Esophagus muscularis mucosa (tissue), 4 donors: ENCODE measurements around the gene GATA3. TPM values are rescaled to one million over a fixed set of nuclear protein-coding genes. Genes with fewer than 3 reads are reported as not detected.

Source experiments
- DNase-seq: peaks from one replicate; pipeline ENCODE4 v3.0.0-alpha.2; 2017; ENCODE audit errors: extremely low spot score
- H3K27ac ChIP-seq, 4 donors: fragments of 200-600 bp; sonication (generic); replicated peaks in 1 of 4; 1 replicate in 3 of 4; 2 replicates in 1 of 4; pipeline ENCODE4 v1.5.1; 2016 to 2019; ENCODE audit warnings: mild to moderate bottlenecking in 1 of 4
- H3K27me3 ChIP-seq, 4 donors: fragments of 200-600 bp; sonication (generic); one replicate each; pipeline versions ENCODE4 v1.5.1 to v1.6.0; 2016 to 2019
- H3K36me3 ChIP-seq, 4 donors: fragments of 200-600 bp; sonication (generic); one replicate each; pipeline ENCODE4 v1.5.1; 2016 to 2019
- H3K4me1 ChIP-seq, 4 donors: fragments of 200-600 bp; sonication (generic); one replicate each; pipeline ENCODE4 v1.5.1; 2016 to 2019
- H3K4me3 ChIP-seq, 4 donors: fragments of 200-600 bp; sonication (generic); 1 replicate in 2 of 4; 2 replicates in 2 of 4; pipeline ENCODE4 v1.5.1; 2016 to 2019; ENCODE audit warnings: mild to moderate bottlenecking in 4 of 4, moderate library complexity in 1 of 4
- H3K9me3 ChIP-seq, 4 donors: fragments of 200-600 bp; sonication (generic); 1 replicate in 3 of 4; 2 replicates in 1 of 4; pipeline ENCODE4 v1.5.1; 2016 to 2019
- EP300 ChIP-seq: sonication (generic); formaldehyde crosslinking; IDR thresholded peaks from one replicate; pipeline ENCODE4 v1.6.1; 2017; ENCODE audit warnings: antibody characterized with exemption
- POLR2A ChIP-seq: fragments of 450-650 bp; IDR thresholded peaks from one replicate; pipeline ENCODE4 v1.6.1; 2017; ENCODE audit warnings: antibody characterized with exemption, moderate library complexity, mild to moderate bottlenecking, low read depth
- POLR2AphosphoS5 ChIP-seq, 2 donors: sonication (generic); formaldehyde crosslinking; IDR thresholded peaks; one replicate each; pipeline ENCODE4 v1.6.1; 2017; ENCODE audit warnings: antibody characterized with exemption in 2 of 2
- WGBS: methylation state at CpG from one replicate; pipeline ENCODE4 v1.1.5; 2018; 5-methylcytosine and 5-hydroxymethylcytosine counted together
- intact Hi-C: fragments of 100-400 bp; cut with DNase I; formaldehyde crosslinking; loops from one replicate; pipeline ENCODE4 v1.15.1; 2023
- total RNA-seq, 4 donors: library from RNA; depleted of rRNA; stranded (reverse); fragments of >200 nt; gene quantifications; one replicate each; pipeline versions ENCODE4 v1.1.0 to v1.2.1, GENCODE V29; 2016
- TF ChIP-seq, protein P1 (sequence below), 3 experiments: fragments of 200-600 bp in 2 of 3; fragments of 450-650 bp in 1 of 3; sonication (generic) in 2 of 3; IDR thresholded peaks; one replicate each; pipeline ENCODE4 v1.5.1; 2017 to 2019; ENCODE audit warnings: antibody characterized with exemption in 3 of 3, mild to moderate bottlenecking in 2 of 3, moderate library complexity in 1 of 3

The GATA3 gene
- total RNA-seq, 4 donors from 2014 or later = 0.19 to 0.46 (median 0.33) TPM; not detected in 1

- no peaks in the 10 kb centered on the region for H3K9me3 ChIP-seq
- H3K36me3 ChIP-seq = peaks cover 0 to under 1% (median 0%) of the 10 kb centered on the region in 4 donors
- no peak for TF ChIP-seq POLR2AphosphoS5 (IDR thresholded peaks at IDR 0.05)
- TF ChIP-seq, protein P1, sequence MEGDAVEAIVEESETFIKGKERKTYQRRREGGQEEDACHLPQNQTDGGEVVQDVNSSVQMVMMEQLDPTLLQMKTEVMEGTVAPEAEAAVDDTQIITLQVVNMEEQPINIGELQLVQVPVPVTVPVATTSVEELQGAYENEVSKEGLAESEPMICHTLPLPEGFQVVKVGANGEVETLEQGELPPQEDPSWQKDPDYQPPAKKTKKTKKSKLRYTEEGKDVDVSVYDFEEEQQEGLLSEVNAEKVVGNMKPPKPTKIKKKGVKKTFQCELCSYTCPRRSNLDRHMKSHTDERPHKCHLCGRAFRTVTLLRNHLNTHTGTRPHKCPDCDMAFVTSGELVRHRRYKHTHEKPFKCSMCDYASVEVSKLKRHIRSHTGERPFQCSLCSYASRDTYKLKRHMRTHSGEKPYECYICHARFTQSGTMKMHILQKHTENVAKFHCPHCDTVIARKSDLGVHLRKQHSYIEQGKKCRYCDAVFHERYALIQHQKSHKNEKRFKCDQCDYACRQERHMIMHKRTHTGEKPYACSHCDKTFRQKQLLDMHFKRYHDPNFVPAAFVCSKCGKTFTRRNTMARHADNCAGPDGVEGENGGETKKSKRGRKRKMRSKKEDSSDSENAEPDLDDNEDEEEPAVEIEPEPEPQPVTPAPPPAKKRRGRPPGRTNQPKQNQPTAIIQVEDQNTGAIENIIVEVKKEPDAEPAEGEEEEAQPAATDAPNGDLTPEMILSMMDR (IDR thresholded peaks at IDR 0.05) = no peak
- TF ChIP-seq POLR2A = no peak
- no peak for TF ChIP-seq EP300
- WGBS = 44% methylated on average over 13 of the region's 13 CpGs
- no peak overlapping the region for H3K27ac ChIP-seq
- H3K4me3 ChIP-seq = no peak overlapping the region
- H3K4me1 ChIP-seq = peaks cover 0 to 11% (median 4%) of the 10 kb centered on the region in 4 donors
- no peak for DNase-seq
- H3K27me3 ChIP-seq = peaks cover 0 to 74% (median 9%) of the 10 kb centered on the region in 4 donors
- intact Hi-C loops = no loop called here
Observed at GRCh38 chr10:8063935-8064334, 9.4 kb downstream of the GATA3 start.

DNA sequence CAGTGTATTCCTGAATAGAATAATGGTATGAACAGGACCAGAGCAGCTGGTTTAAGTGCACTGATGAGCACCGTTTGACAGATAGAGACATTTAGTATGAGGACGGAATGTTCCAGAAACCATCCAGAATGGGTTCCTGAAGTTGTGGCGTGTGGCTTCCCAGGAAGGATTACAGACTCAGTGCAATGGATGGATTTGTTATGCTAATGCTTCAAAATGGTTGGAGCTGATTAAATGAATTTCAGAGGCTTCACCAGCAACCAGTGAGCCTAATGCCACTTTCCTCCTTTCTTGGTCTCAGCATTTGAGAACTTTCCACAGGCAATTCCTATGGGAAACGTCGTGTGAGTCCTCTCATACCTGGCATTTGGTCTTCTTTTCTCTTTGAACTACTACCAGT, 9.9 kb downstream of the GATA3 start:
- 48% methylated on average over 5 of the region's 5 CpGs for WGBS
- H3K27me3 ChIP-seq = peaks cover 0 to 74% (median 8%) of the 10 kb centered on the region in 4 donors
- intact Hi-C loops = no loop called here

GRCh38 chr10:8065651-8066050, 11.2 kb downstream of the GATA3 start:
- Histone ChIP-seq H3K9me3 (no peaks in the 10 kb centered on the region), H3K36me3 (peaks cover 0 to 13% (median 0%) of the 10 kb centered on the region in 4 donors), H3K4me1 (no peaks in the 10 kb centered on the region), H3K27me3 (peaks cover 0 to 71% (median 6%) of the 10 kb centered on the region in 4 donors), H3K4me3 (no peak overlapping the region), H3K27ac (no peak overlapping the region)
- TF ChIP-seq POLR2A = no peak
- no peak for TF ChIP-seq POLR2AphosphoS5 (IDR thresholded peaks at IDR 0.05)
- DNase-seq = no peak
- 39% methylated on average over 2 of the region's 2 CpGs for WGBS
- intact Hi-C loops = no loop called here

More for the DNA sequence above, 9.9 kb downstream of the GATA3 start:
- Histone ChIP-seq H3K4me1 (peaks cover 0 to 8% (median 4%) of the 10 kb centered on the region in 4 donors), H3K27ac (no peak overlapping the region), H3K4me3 (no peak overlapping the region), H3K36me3 (peaks cover 0 to 5% (median 0%) of the 10 kb centered on the region in 4 donors), H3K9me3 (no peaks in the 10 kb centered on the region)
- no peak for DNase-seq
- TF ChIP-seq POLR2AphosphoS5 (IDR thresholded peaks at IDR 0.05) (no peak), POLR2A (no peak)

- Histone ChIP-seq H3K36me3 (peaks cover 0 to 13% (median 0%) of the 10 kb centered on the region in 4 donors), H3K27me3 (peaks cover 0 to 71% (median 6%) of the 10 kb centered on the region in 4 donors), H3K4me1 (no peaks in the 10 kb centered on the region), H3K9me3 (no peaks in the 10 kb centered on the region), H3K4me3 (no peak overlapping the region), H3K27ac (no peak overlapping the region)
- WGBS = 39% methylated on average over 1 of the region's 1 CpG
- intact Hi-C loops = no loop called here
- TF ChIP-seq, protein P1 (IDR thresholded peaks at IDR 0.05) = no peak
- TF ChIP-seq POLR2AphosphoS5 (IDR thresholded peaks at IDR 0.05) (no peak), EP300 (no peak), POLR2A (no peak)
- no peak for DNase-seq
Observed at GRCh38 chr10:8066124-8066523, 11.6 kb downstream of the GATA3 start.

- no peak overlapping the region for H3K27ac ChIP-seq
- 67% methylated on average over 2 of the region's 2 CpGs for WGBS
- intact Hi-C loops = no loop called here
- no peaks in the 10 kb centered on the region for H3K4me1 ChIP-seq
- H3K27me3 ChIP-seq = peaks cover 0 to 71% (median 4%) of the 10 kb centered on the region in 4 donors
- TF ChIP-seq, protein P1 (IDR thresholded peaks at IDR 0.05) = no peak
- TF ChIP-seq POLR2AphosphoS5 (IDR thresholded peaks at IDR 0.05) = no peak
- TF ChIP-seq POLR2A = no peak
- H3K4me3 ChIP-seq = no peak overlapping the region
- no peak for DNase-seq
- no peaks in the 10 kb centered on the region for H3K9me3 ChIP-seq
- peaks cover 0 to 13% (median 0%) of the 10 kb centered on the region in 4 donors for H3K36me3 ChIP-seq
Observed at GRCh38 chr10:8066797-8067196, 12.3 kb downstream of the GATA3 start.

DNA sequence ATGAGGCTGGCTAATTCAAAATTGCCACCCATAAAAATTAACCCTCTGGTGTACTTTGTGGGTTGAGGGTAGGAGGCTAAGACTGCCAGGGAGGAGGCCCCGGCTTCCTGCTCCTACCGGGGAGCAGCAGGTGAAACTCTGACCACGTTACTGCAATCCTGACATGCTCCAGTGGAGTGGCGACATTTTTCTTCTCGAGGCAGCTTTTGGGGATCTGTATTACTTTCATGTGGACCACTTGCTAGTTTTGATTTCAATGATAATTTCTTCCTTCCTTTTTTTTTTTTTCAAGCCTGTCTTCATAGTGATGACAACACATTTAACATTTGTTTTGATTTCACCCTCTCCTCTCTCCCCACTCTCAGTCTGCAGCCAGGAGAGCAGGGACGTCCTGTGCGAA, 14.6 kb downstream of the GATA3 start:
- Histone ChIP-seq H3K27me3 (peaks cover 0 to 65% (median 0%) of the 10 kb centered on the region in 4 donors), H3K27ac (no peak overlapping the region), H3K4me3 (no peak overlapping the region), H3K36me3 (peaks cover 0 to 13% (median 0%) of the 10 kb centered on the region in 4 donors), H3K9me3 (no peaks in the 10 kb centered on the region), H3K4me1 (no peaks in the 10 kb centered on the region)
- TF ChIP-seq POLR2AphosphoS5 (IDR thresholded peaks at IDR 0.05) = no peak
- TF ChIP-seq EP300 = no peak
- TF ChIP-seq, protein P1 (IDR thresholded peaks at IDR 0.05) = no peak
- no peak for TF ChIP-seq POLR2A
- intact Hi-C loops = no loop called here
- 78% methylated on average over 7 of the region's 7 CpGs for WGBS
- no peak for DNase-seq
